HCT116 (cell line): Measurements from ENCODE around the gene RAB27B.

Experiments used
- CEBPB ChIP-seq: IDR thresholded peaks from 2 replicates; pipeline ENCODE4 v1.6.1; 2012; ENCODE audit warnings: low read depth
- CTCF ChIP-seq, 3 experiments: fragments of 200-600 bp in 1 of 3; sonication (generic) in 1 of 3; IDR thresholded peaks in 2 of 3; conservative IDR thresholded peaks in 1 of 3; 2 replicates each; pipeline ENCODE4 v1.5.1; 2012 to 2017; ENCODE audit warnings: low read depth in 2 of 3, low read length in 2 of 3, antibody characterized with exemption in 1 of 3, borderline replicate concordance in 1 of 3, control low read depth in 1 of 3, mild to moderate bottlenecking in 1 of 3, mixed read lengths in 1 of 3, mixed run types in 1 of 3, moderate library complexity in 1 of 3; ENCODE audit not compliant: insufficient read depth in 1 of 3
- EZH2 ChIP-seq: fragments of 200-600 bp; sonication (generic); IDR thresholded peaks from 2 replicates; pipeline ENCODE4 v1.6.1; 2017; ENCODE audit warnings: antibody characterized with exemption, mixed run types
- POLR2A ChIP-seq: IDR thresholded peaks from 2 replicates; pipeline ENCODE4 v1.7.0; 2011; ENCODE audit warnings: borderline replicate concordance; ENCODE audit not compliant: insufficient read depth, insufficient read length; ENCODE audit errors: extremely low read depth
- RAD21 ChIP-seq: IDR thresholded peaks from 2 replicates; pipeline ENCODE4 v1.6.1; 2012; ENCODE audit warnings: low read depth, mild to moderate bottlenecking
- SIN3A ChIP-seq: IDR thresholded peaks from 2 replicates; pipeline ENCODE4 v1.6.1; 2012; ENCODE audit warnings: low read depth
- YY1 ChIP-seq: IDR thresholded peaks from 2 replicates; pipeline ENCODE4 v1.6.1; 2011; ENCODE audit warnings: low read length, low read depth, moderate library complexity, mild to moderate bottlenecking; ENCODE audit not compliant: insufficient replicate concordance; ENCODE audit errors: extremely low read depth
- TF ChIP-seq, protein P1 (sequence below): IDR thresholded peaks from 2 replicates; pipeline ENCODE4 v1.6.1; 2012; ENCODE audit warnings: low read depth

- TF ChIP-seq EZH2 (no peak), POLR2A (no peak), CTCF (IDR thresholded peaks at IDR 0.05 in 2 of 3, conservative IDR thresholded peaks at IDR 0.05 in 1 of 3; ENCODE audit: borderline replicate concordance in 1 of 3, insufficient read depth in 1 of 3, low read depth in 2 of 3, low read length in 2 of 3) (no peak), RAD21 (no peak), CEBPB (no peak), YY1 (no peak), SIN3A (no peak)
- TF ChIP-seq, protein P1, sequence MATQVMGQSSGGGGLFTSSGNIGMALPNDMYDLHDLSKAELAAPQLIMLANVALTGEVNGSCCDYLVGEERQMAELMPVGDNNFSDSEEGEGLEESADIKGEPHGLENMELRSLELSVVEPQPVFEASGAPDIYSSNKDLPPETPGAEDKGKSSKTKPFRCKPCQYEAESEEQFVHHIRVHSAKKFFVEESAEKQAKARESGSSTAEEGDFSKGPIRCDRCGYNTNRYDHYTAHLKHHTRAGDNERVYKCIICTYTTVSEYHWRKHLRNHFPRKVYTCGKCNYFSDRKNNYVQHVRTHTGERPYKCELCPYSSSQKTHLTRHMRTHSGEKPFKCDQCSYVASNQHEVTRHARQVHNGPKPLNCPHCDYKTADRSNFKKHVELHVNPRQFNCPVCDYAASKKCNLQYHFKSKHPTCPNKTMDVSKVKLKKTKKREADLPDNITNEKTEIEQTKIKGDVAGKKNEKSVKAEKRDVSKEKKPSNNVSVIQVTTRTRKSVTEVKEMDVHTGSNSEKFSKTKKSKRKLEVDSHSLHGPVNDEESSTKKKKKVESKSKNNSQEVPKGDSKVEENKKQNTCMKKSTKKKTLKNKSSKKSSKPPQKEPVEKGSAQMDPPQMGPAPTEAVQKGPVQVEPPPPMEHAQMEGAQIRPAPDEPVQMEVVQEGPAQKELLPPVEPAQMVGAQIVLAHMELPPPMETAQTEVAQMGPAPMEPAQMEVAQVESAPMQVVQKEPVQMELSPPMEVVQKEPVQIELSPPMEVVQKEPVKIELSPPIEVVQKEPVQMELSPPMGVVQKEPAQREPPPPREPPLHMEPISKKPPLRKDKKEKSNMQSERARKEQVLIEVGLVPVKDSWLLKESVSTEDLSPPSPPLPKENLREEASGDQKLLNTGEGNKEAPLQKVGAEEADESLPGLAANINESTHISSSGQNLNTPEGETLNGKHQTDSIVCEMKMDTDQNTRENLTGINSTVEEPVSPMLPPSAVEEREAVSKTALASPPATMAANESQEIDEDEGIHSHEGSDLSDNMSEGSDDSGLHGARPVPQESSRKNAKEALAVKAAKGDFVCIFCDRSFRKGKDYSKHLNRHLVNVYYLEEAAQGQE: no peak
Observed at GRCh38 chr18:54872681-54873080, 44.4 kb downstream of the RAB27B start.
